ENCODE results near the gene WDR7.

DNA sequence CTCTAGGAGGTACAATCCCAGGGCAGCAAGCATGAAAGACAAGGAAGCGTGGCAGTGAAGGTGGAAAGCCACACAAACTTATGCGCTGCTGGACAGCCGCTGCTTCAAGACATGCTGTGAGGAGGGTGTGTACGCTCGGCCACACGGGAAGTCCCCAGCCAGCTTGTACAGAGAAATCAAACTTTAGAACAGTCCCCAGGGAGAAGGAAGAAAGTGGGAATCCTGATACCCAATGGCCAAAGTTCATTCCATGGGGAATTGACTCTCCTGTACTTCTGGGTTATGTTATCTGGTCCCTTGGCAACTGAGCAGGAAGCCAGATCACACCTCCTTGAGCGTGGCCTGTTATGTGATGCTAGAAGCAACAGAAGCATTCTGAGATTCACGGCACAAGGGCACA lies 409.7 kb downstream of the WDR7 start:
- no peak for TF ChIP-seq CTCF (IDR thresholded peaks at IDR 0.05)
- TF ChIP-seq POLR2A (IDR thresholded peaks at IDR 0.05), result no peak

Data from testis (tissue), 2 donors.